GM18505 (cell line): ENCODE results near the gene PEX3.

ENCODE experiments used
- ATAC-seq: cut with Tn5 transposase; IDR thresholded peaks from one replicate; pipeline ENCODE4 v1.9.1; 2021; ENCODE audit not compliant: unreplicated experiment
- POLR2A ChIP-seq: IDR thresholded peaks from 4 replicates; pipeline ENCODE4 v1.6.1; 2011; ENCODE audit warnings: borderline replicate concordance; ENCODE audit not compliant: insufficient read depth, insufficient read length; ENCODE audit errors: extremely low read depth

Gene PEX3

GRCh38 chr6:143450453-143451371, at the start of gene PEX3, which contains the start of gene ADAT2:
TSS of gene PEX3 (plus strand) at chr6:143450805. CDS start at chr6:143451043, 238 bp downstream.
TSS of gene ADAT2 (minus strand) at chr6:143450695. CDS start at chr6:143450658, 37 bp downstream.
- peak; percentile 98 for ATAC-seq
- TF ChIP-seq POLR2A: peak; percentile 79

GRCh38 chr6:143401068-143401446, 49.5 kb upstream of the PEX3 start:
- TF ChIP-seq POLR2A: no peak
- ATAC-seq: no peak

GRCh38 chr6:143401636-143402370, 48.8 kb upstream of the PEX3 start:
- TF ChIP-seq POLR2A: no peak
- ATAC-seq: no peak

- ATAC-seq: no peak
- no peak for TF ChIP-seq POLR2A
Observed at GRCh38 chr6:143402721-143403336, 47.8 kb upstream of the PEX3 start.

- no peak for TF ChIP-seq POLR2A
- no peak for ATAC-seq
Observed at GRCh38 chr6:143405373-143406154, 45.0 kb upstream of the PEX3 start.

- TF ChIP-seq POLR2A: no peak
- no peak for ATAC-seq
Observed at GRCh38 chr6:143406673-143407072, 43.9 kb upstream of the PEX3 start.

GRCh38 chr6:143408151-143408786, 42.3 kb upstream of the PEX3 start:
- TF ChIP-seq POLR2A: no peak
- no peak for ATAC-seq

- no peak for ATAC-seq
Observed at GRCh38 chr6:143408787-143409162, 41.8 kb upstream of the PEX3 start.

GRCh38 chr6:143410859-143411270, 39.7 kb upstream of the PEX3 start:
- TF ChIP-seq POLR2A: no peak
- ATAC-seq: no peak

More at GRCh38 chr6:143408787-143409162, 41.8 kb upstream of the PEX3 start:
- TF ChIP-seq POLR2A: no peak

GRCh38 chr6:143414769-143415168, 35.8 kb upstream of the PEX3 start:
- ATAC-seq: no peak
- no peak for TF ChIP-seq POLR2A

- no peak for ATAC-seq
- TF ChIP-seq POLR2A: no peak
Observed at GRCh38 chr6:143419526-143419925, 31.1 kb upstream of the PEX3 start.

- no peak for ATAC-seq
- TF ChIP-seq POLR2A: no peak
Observed at GRCh38 chr6:143426026-143426425, 24.6 kb upstream of the PEX3 start.
